Activated CD4-positive, alpha-beta T cell treated with anti-CD3 and anti-CD28 coated beads, Interleukin-2, Interleukin-4, amounts not matched to agents 100 ng/mL and 50 ng/mL, durations not matched to agents 16 hours and 8 hours (primary cell): ENCODE measurements around the gene SPRING1.
A peak's percentile ranks its signal among the peaks of the same experiment; 100 is the strongest.
"Not testable (repeated sequence)": the region's sequence is repeated elsewhere in the genome, so short reads cannot be mapped to it uniquely, and the experiment has no call there.

ENCODE experiments used
- DNase-seq: peaks from one replicate; pipeline ENCODE4 v3.0.0-alpha.2; 2020; ENCODE audit warnings: low spot score

The SPRING1 gene, protein sequence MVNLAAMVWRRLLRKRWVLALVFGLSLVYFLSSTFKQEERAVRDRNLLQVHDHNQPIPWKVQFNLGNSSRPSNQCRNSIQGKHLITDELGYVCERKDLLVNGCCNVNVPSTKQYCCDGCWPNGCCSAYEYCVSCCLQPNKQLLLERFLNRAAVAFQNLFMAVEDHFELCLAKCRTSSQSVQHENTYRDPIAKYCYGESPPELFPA

DNA sequence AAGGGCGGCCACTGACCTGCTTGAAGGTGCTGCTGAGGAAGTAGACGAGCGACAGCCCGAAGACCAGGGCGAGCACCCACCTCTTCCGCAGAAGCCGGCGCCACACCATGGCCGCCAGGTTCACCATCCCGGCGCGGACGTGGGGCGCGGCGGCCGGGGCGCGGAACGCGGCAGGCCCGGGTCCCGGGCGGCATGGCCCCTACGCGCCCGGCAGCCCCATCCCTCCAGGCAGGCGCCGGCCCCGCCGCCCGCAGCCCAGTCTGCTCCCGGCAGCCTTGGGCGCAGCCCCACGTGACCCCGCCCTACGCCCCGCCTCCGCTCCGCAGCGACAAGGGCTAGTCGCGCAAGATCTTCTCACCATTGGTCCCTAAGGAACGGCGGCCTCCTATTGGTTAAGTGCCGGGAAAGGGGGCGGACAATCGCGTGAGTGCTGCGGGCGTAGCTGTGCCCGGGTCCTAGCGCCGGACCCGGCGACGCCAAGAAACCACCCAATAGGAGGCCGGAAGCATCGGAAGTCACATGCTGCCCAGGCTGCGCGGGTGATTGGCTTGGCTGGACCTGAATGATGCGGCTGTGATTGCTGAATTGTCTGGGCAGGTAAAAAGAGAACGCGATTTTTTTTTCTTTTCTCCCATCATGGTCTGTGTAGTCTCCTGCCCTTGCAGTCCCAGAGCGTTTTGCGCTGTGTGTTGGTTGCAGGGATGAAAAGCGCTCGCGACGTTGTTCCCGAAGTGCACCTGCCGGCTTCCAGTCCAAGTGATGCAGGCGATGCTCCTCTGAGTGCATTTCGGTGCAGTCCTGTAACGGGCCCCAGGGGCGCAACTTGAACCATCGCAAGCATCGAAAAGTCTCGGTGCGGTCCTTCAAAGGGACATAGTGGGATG lies at the start of gene SPRING1, which contains the start of gene RNFT2:
Gene SPRING1, minus strand, starts transcription at position 296 of the 884 bp plus-strand sequence. Its CDS starts 169 bp downstream, at position 127.
Gene RNFT2, plus strand, starts transcription at position 542 of the 884 bp plus-strand sequence. CDS start 2,183 bp downstream, outside the sequence.
- peak; percentile 100 for DNase-seq

DNA sequence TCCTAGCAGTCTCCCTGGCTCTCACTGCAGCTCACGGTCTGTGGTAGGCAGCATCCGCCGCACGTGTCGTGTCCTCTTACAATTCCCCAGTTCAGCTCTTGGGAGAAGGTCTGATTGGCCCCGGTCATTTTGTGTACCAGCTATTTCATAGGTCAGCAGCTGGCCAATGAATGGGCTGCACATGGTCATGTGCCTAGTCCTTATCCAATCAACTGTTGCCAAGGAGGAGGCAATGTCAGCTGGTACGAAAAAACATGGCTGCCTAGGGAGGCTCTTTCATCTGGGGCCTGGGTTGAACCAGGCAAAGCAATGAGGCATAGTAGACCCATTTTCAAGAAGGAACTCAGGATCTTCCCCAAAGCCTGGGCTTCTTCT lies 46.4 kb upstream of the SPRING1 start:
- DNase-seq = no peak

DNA sequence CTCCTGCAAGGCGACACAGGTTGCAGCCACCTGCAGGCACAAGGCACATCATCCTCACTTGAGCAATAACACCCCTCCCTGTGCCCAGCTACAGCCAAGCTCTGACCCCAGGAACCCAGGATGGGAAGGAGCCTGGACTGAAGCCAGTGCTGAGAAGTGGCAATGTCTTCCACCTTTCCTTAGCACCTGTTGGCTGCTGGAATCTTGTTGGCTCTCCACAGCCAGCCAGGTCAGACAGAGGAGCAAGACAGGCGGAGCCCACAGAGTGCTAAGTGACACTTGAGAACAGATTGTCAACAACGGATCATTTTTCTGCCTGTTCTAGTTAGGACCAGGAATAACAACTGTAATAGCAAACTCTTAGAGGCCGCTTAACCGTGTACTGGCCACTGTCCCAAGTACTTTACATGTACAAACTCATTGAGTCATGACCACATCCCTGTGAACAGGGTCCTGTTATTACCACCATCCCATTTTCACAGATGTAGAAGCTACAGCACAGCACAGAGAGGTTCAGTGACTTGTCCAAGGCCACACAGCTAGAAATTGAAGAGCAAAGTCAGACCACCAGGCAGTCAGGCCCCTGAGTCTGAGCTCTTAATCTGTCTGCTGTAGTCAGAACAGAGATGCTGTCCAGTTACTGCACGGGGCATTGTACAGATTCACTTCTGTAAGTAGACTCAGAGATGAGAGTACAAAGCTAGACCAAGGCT lies 45.8 kb upstream of the SPRING1 start:
- DNase-seq = no peak

DNA sequence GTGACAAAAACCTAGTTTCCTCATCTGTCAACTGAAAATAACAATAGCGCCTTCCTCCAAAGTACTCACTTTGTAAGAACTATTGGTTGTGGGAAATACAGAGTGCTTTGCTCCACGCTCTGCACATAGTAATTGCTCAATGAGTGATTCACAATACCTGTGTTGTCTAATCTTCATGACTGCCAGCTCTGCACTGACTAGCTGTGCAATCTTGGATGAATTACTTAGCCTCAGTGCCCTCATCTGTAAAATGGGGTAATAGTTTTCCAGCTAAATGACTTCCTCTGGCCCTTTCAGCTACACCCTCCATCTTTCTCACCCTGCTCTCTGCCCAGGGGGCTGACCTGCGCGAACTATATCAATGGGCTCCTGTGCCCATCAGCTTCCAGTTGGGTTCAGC lies 43.1 kb upstream of the SPRING1 start:
- no peak for DNase-seq

DNA sequence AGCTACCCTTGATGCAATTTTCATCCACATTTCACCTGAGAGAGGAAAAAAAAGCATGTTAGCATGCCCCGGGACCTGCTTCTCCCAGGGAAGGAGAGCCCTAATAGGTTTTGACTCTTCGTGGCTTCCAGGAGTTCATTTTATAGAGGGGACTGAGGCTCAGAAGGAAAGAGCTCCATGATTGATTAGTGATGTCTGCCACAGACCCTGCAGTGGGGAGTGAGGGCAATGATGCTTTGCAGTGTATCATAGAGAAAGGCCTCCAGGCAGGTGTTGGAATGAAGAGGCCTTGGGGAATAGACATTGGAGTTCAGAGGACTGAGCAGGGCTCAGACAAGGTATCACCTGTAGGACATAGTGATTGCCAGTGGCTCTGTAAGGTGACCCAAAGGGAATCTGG lies 41.7 kb upstream of the SPRING1 start:
- no peak for DNase-seq

DNA sequence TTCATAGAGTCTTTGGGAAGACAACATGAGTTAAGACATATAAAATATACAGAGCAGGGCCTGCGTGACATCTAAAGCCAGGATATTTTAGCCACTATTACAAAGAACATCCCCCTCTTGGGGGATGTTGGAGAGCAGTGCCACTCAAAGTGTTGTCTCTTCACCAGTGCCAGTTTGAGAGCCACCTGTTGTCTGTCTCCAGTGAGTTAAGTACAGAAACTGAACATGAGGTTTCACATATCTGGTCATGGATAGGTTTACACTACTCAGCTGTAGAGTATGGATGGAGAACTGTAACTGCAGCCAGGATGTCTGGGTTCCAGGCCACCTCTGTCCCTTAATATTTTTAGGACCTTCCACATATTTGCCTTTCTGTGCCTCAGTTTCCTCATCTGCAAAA lies 39.4 kb upstream of the SPRING1 start:
- no peak for DNase-seq

DNA sequence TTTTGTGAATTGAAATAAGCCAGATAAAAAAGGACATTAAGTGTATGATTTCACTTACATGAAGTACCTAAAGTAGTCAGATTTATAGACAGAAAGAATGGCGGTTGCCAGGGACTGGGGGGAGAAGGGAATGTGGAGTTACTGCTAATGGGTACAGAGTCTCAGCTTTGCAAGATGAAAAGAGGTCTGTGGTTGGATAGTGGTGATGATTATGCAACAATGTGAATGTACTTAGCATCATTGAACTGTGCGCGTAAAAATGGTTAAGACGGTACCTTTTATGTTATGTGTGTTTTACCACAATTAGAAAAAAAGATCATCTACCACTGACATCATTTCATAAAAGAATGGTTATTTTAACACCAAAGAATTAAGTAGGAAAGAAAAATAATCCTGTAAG lies 36.2 kb upstream of the SPRING1 start:
- DNase-seq = no peak

DNA sequence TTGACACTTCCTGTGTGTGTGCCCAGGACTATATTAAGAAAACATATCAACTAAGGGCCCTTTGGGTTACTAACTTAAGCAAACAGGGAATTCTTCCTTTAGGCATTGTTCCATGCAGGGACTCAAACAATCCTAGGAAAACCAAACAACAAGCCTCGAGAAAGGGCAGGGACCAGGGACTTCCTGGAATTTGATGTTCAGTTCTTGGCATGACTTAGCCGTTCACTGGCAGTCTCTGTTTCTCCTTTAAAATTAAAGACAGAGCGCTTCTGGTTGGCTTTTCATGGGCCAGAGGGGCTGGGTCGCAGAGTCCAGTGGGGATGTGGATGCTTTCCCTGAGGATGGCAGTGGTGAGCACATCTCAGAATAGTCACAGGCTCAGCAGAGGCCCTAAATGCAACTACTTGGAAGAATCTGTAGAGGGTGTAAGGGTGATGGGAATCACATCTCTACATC lies 35.4 kb upstream of the SPRING1 start:
- DNase-seq = no peak

DNA sequence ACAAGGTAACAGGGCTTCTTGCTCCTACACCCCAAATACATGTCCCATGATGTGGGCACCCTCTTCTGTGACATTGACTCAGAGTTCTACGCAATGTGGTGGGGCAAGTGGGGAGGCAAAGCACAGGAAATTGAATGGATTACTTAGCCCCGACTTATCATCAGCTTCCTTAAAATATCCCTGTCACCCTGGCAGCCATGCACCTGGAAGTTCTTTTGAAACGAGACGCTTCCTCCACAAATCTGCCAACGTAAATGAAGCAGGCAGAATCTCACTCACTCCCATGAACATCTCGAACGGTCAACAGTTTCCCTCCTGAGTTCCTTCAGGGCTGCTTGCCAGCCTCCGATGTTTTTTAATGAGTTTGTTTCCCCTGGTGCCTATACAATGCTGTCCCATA lies 33.8 kb upstream of the SPRING1 start:
- no peak for DNase-seq

DNA sequence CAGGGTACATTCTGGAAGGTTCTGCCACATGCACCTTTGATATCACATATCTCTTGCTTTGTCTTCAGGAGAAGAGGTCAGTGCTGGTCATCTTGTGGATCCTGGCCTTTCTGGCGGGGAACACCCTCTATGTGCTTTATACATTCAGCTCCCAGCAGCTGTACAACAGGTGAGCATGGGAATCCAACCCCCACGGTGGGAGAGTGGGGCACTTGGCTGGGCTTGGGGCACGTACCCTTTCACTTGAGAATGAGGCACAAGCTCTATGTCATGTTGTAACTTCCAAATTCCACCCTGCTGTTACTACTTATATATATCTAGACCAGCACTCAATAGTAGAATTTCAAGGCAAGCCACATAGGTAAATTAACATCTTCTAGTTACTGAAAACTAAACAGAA lies 28.9 kb upstream of the SPRING1 start:
- no peak for DNase-seq

DNA sequence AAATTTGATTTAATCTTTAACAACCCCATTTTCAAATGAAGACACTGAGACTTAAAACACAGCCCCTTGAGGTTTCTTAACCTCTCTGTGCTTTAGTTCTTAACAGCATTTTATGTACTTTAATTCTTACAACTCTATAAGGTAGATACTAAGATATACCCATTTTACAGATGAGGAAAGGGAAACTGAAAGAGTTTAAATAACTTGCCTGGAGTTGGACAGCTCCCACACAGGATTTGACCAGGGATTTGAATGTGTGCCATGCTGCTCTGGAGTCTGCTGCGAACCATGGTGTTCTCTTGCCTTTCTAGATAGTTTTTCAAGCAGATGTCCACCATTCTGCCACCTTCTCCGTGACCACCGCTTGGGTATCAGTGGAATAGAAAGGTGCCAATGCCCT lies 28.4 kb upstream of the SPRING1 start:
- no peak for DNase-seq

DNA sequence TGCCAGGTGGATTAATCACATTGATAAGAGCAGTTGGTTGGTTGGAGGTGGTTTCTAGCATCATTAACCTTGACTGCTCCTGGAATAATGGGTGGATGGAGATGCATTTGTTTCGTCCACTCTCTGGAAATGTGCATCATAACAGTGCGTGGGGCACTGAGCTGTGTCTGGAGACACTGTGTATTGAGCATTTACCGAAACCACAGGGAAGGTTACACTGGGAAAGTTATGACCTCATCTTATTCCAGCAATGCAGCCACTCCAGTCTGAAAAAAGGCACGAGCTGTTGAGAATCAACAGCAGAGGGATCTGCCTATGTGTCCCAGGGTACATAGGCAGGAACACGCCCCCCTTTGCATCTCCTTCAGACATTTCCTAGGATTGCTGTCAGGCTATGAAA lies 27.4 kb upstream of the SPRING1 start:
- DNase-seq = no peak

DNA sequence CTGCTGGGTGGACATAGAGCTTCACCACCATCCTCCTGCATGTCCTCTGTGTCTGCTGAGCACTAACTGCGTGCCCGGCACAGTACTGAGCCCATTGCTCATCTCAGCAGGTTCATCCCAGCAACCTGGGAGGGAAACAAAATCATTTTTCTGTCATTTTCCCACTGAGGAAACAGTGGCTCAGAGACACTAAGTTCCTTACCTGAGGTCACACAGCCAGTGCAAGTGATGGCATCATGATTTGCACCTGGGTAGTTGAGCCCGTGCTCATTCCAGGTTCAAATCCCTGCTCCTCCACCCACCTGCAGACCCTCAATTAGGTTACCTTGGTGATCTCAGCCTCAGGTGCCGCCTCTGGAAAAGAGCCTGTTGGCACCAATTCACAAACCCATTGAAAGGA lies 23.6 kb upstream of the SPRING1 start:
- no peak for DNase-seq

DNA sequence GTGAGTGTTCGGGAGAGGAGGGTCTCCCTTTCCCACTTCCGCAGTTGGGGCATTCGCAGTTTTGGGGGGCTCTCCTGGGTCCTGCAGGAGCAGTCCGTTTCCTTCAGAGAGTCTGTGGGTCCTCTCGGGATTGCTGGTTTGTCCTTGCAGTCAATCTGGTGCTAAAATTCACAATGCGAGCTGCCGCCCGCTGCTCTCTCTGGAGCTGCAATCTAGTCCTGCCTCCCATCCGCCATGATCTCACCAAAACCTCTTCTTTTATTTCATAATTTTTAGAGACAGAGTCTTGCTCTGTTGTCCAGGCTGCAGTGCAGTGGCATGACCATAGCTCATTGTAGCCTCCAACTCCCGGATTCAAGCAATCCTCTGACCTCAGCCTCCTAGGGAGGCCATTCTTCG lies 22.8 kb upstream of the SPRING1 start:
- no peak for DNase-seq

DNA sequence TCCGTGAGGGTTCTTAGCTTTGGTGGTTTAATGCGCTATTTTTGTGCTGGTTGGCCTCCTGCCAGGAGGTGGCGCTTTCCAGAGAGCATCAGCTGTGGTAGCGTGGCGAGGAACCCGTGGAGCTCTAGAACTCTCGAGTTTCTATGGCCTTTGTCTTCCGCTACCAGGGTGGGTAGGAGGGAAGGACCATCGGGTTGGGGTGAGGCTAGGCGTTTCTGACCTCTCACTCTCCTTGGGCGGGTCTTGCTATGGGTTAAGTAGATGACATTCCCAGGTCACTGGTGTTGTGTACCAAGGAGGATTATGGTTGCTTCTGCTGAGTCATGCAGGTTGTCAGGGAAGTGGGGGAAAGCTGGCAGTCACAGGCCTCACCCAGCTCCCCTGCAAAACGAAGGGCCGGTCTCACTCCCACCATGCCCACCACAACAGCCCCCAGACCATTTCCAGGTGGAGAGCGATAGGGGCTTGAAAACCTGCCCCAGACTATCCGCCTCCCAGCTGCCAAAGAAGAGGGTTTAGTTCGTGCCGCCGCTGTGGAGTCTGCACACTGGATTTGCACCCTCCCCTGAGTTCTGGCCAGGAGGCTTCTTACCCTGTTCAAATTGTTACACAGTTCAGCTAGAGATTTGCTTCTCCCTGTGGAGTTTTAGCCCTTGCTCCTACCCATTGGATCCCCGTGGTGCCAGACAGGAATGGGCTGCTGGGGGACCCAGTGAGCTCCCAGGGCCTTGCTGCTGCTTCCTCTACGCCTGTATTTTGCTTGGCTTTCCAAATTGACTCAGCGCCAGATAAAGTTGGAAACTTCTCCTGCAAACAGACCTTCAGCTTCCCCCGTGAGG lies 22.1 kb upstream of the SPRING1 start:
- peak; percentile 42 for DNase-seq

DNA sequence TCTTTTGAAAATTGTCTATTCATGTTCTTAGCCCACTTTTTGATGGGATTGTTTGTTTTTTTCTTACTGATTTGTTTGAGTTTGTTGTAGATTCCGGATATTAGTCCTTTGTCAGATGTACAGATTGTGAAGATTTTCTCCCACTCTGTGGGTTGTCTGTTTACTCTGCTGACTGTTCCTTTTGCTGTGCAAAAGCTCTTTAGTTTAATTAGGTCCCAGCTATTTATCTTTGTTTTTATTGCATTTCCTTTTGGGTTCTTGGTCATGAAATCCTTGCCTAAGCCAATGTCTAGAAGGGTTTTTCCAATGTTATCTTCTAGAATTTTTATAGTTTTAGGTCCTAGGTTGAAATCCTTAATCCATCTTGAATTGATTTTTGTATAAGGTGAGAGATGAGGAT lies 16.9 kb upstream of the SPRING1 start:
- DNase-seq = not testable (repeated sequence)

DNA sequence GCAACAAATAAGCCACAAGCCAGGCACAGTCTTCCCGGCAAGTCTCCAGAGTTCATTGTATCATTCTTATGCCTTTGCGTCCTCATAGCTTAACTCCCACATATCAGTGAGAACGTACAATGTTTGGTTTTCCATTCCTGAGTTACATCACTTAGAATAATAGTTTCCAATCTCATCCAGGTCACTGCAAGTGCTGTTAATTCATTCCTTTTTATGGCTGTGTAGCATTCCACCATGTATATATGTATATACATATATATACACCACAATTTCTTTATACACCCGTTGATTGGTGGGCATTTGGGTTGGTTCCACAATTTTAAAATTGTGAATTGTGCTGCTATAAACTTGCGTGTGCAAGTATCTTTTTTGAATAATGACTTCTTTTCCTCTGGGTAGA lies 16.2 kb upstream of the SPRING1 start:
- DNase-seq = not testable (repeated sequence)

DNA sequence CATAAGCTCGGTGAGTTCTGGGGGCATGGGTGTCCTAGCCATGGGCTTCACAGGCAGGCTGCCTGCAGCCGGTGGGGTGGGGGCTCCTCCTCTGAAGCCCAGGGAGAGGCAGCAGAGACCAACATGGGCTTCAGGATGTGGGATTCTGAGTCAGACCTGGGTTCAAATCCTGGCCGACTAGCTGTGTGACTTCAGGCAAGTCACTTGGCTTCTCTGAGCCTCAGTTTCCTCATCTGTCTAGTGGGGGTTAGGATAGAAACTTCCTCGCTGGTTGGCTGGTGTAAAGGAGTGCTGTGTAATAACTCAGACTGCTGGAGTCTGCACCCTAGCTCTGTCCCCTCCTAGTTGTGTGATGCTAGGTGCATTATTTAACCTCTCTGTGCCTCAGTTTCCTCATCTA lies 12.4 kb upstream of the SPRING1 start:
- DNase-seq = no peak

DNA sequence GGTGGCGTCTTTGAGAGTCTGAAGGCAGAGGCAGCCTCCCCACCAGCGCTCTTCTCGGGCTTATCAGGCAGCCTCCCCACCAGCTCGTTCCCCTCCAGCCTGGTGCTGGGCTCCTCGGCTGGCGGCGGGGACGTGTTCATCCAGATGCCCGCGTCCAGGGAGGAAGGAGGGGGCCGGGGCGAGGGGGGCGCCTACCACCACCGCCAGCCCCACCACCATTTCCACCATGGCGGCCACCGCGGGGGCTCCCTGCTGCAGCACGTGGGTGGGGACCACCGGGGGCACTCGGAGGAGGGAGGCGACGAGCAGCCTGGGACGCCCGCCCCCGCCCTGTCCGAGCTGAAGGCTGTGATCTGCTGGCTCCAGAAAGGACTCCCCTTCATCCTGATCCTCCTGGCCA lies 12.0 kb upstream of the SPRING1 start:
- DNase-seq = no peak

DNA sequence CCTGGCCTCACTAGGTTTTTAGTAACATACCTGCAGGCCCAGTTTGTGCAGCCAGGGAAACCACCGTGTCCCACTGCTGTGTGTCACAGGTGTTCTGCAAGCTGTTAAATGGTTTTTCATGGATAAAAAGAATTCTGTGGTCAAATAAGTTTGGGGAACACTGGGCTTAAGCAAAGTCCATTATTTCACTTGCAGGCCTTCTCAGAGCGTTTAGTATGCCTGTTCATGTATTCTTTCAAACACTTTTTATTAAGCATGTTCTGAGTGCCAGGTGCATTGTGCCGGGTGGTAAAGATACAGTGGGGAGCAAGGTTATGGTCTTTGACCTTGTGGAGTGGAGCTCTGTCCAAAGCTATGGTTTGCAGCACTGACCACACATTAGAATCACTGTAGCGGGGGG lies 7.7 kb upstream of the SPRING1 start:
- no peak for DNase-seq

DNA sequence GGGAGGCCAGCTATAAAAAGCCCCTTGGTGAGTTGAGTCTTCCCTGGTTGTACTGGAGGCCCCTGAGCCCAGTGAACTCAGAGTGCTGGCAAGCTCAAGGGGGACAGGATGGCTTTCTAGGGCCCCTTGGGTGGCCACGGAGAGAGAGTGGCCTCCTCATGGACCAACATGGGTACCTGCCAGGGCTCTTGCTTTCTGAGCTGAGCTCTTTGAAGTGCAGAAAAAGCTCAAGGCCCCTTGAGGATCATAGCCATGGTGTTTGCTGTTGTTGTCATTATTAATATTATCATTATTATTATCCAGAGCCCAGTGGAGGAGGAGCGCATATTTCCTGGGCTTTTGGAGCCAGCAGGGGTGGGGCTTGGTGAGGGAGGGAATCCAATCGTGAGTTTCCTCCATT lies 6.9 kb upstream of the SPRING1 start:
- DNase-seq = no peak

DNA sequence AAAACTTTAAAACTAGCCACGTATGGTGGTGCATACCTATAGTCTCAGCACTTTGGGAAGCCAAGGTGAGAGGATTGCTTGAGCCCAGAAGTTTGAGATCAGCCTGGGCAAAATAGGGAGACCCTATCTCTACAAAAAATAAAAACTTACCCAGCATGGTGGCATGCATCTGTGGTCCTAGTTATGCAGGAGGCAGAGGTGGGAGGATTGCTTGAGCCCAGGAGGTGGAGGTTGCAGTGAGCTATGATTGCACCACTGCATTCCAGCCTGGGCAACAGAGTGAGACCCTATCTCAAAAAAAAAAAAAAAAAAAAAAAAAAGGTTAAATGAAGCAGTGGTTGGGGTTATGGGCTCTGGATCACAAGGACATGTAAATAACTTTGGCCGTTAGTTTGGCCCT lies 4.9 kb upstream of the SPRING1 start:
- DNase-seq = not testable (repeated sequence)
